Stimulated activated CD8-positive, alpha-beta memory T cell treated with anti-CD3 and anti-CD28 coated beads, Interleukin-4, amount 100 ng/mL, for 24 hours (primary cell): ENCODE results near the gene HOMER1.

Source experiments
- DNase-seq: peaks from one replicate; pipeline ENCODE4 v3.0.0-alpha.2; 2020; ENCODE audit warnings: low read depth

The HOMER1 gene, protein sequence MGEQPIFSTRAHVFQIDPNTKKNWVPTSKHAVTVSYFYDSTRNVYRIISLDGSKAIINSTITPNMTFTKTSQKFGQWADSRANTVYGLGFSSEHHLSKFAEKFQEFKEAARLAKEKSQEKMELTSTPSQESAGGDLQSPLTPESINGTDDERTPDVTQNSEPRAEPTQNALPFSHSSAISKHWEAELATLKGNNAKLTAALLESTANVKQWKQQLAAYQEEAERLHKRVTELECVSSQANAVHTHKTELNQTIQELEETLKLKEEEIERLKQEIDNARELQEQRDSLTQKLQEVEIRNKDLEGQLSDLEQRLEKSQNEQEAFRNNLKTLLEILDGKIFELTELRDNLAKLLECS

DNA sequence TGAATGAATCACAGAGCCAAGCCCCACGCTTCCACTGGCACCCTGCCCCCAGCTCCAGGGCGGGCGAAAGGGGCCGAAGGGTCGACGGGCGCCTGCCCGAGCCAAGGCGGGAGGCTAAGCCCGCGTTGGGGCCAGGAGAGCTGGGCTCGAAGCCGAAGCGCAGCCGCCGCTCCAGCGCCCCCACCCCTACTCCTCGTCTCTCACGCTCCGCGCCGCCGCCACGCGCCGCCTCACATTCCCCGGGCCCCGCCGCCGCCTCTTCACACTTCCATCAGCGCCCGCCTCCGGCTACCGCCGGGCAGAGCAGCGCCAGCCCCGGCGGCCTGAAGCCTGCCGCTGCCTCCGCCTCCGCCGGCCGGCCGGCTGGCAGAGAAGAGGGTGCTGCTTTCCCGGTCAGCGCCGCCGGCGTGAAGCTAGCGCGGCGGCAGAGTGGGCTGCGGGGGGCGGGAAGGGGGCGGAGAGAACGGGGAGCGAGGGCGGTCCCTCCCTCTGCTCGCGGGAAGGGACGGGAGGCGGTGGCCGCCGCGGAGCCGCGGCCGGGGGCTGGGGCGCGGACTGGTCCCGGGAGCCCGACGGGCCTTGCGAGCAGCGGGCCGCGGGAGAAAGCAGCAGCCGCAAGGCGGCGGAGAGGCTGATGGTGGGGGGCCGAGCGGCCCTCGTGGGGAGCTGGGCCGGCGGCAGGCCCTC lies at the start of gene HOMER1:
HOMER1 (minus strand) TSS at position 431 of the 687 bp plus-strand sequence. CDS start 1,360 bp downstream, outside the sequence.
- DNase-seq, result peak; percentile 66

GRCh38 chr5:79563247-79563590 lies 49.3 kb upstream of the HOMER1 start:
- no peak for DNase-seq

- no peak for DNase-seq
Observed at GRCh38 chr5:79562351-79563246, 48.7 kb upstream of the HOMER1 start.

DNA sequence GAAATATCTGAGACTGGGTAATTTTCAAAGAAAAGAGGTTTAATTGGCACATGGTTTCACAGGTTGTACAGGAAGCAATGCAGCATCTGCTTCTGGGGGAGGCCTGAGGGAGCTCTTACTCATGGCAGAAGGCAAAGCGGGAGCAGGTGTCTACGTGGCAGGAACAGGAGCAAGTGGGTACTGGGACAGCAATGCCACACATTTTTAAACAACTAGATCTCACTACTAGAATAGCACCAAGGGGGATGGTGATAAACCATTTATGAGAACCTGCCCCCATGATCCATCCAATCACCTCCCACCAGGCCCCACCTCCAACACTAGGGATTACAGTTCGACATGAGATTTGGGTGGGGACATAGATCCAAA lies 47.6 kb upstream of the HOMER1 start:
- peak; percentile 14 for DNase-seq

DNA sequence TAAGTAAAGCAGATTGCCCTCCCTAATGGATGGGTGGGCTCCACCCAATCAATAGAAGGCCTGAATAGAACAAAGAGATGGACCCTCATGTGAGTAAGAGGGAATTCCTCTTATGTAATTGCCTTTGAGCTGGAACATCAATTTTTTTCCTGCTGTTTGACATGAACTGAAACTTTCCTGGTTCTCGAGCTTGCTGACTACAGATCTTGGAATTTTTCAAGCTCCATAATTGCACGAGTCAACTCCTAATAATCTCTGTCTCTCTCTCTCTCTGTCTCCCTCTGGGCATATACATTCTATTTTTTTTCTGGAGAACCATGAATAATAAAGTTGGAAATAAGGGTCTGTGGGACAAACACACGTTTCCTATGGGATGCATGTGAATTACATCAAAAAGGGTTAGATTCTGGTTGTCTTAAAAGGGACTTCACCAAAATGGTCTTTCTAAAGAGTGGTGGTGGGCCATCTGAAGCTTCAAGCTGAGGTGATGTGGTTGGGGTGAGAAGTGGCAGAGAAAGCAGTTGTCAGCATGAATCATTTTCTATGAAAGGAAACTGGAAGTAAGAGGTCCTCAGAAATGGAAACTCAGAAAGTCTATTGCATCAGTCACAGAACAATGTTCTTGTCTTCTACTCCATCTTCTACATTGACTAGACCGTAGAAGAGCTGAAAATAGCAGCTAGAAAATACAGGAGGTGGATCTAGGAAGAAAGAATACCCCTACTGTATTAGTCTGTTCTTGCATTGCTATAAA lies 47.0 kb upstream of the HOMER1 start:
- DNase-seq, result no peak

GRCh38 chr5:79555418-79555817 lies 41.5 kb upstream of the HOMER1 start:
- no peak for DNase-seq

- DNase-seq, result no peak
Observed at GRCh38 chr5:79552984-79553383, 39.0 kb upstream of the HOMER1 start.

DNA sequence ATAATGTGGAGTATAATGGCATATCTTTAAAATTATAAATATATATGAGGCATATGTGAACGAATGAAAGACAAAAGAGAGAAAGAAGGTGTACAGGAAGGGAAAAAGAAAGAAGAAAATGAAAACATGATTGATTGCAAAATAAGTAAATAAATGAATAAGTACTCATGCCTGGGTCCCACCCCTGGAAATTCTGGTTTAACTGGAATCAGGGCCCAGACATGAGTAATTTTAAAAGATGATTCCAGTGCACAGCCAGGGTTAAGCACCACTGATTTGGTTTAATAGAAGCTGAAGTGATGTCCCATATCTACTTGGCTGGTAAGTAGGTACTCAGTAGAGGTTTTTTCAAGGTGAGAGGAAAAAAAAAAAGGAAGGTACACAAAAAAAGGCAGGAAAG lies 34.0 kb upstream of the HOMER1 start:
- DNase-seq, result no peak

GRCh38 chr5:79547429-79547822 lies 33.5 kb upstream of the HOMER1 start:
- no peak for DNase-seq

DNA sequence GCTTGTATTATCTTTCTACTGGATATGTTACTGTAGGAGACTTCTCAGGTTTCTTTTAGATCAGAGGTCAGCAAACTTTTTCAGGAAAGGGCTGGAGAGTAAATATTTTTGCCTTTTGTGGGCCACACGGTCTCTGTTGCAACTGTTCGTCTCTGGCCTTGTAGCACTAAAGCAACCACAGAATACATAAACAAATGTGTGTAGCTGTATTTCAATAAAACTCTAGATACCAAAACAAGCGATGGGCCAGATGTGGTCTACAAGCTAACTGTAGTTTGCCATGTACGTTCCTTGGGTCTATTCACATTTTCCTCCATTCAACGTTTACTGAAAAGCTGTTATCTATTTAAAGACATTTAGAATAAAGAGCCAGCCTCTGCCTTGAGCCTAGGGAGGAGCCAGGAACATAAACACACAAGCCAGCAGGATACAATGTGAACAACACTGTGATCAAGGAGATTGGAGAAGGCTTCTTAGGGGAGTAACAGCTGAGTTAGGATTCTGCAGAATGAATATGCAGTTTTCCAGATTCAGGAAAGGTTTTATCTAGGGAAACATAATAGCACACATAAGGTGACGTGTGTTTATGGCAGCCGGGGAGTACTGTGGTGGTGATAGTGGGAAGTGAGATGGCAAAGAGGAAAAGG lies 33.0 kb upstream of the HOMER1 start:
- DNase-seq, result no peak

- no peak for DNase-seq
Observed at GRCh38 chr5:79544131-79544530, 30.2 kb upstream of the HOMER1 start.

GRCh38 chr5:79540939-79541338 lies 27.0 kb upstream of the HOMER1 start:
- DNase-seq, result no peak

- DNase-seq, result no peak
Observed at GRCh38 chr5:79536193-79536906, 22.4 kb upstream of the HOMER1 start.

DNA sequence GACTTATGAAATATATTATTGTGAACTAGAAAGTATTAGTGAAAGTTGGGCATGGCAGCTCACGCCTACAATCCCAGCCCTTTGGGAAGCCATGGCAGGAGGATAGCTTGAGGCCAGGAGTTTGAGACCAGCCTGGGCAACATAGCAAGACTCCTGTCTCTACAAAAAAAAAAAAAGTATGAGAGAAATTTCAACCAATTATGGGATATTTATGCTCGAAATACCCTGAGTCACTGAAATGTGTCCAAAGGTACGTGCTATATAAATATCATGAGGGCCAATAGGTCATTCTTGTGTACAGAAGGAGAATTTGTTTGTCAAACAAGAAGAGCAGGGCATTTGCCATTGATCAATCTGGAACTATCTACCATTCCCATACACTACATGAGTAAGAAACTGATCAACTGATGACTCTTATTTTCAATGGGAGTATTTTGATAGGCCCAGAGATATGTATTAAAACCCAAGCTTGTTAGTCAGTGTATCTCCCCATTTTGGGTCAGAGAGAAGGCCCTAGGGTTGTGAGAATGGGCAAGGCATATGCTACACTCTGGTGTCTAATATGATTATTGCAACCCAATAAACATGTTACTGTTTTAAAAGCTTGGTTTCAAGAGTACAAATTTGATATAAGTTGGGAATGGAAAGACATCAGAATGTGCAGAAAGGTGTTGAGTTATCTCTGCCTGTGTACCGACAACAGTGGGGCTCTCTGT lies 21.7 kb upstream of the HOMER1 start:
- no peak for DNase-seq

- DNase-seq, result no peak
Observed at GRCh38 chr5:79529110-79529509, 15.2 kb upstream of the HOMER1 start.

- no peak for DNase-seq
Observed at GRCh38 chr5:79527431-79527830, 13.5 kb upstream of the HOMER1 start.

GRCh38 chr5:79526928-79527327 lies 13.0 kb upstream of the HOMER1 start:
- DNase-seq, result no peak

- DNase-seq, result no peak
Observed at GRCh38 chr5:79526493-79526892, 12.6 kb upstream of the HOMER1 start.

- DNase-seq, result no peak
Observed at GRCh38 chr5:79521156-79521555, 7.2 kb upstream of the HOMER1 start.

DNA sequence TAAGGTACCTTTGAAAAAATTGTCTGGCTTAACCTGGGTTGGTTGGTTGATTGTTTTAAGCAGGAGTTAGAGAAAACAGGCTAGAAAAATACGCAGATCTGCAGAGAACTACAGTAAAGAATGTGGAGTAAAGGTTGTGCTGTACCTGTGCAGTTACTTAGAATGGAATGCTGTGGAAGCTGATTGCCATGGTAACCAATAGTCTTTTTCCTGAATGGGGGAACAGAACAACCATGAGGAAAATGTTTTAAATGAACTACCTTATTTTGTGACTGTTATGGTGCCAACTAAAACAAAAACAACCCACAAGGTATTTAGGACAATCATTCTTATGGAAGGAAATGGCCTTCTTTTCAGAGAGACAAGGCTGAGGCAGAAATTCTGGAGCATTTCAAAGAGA lies 4.8 kb upstream of the HOMER1 start:
- no peak for DNase-seq
